ENCODE data around the gene C1orf122.

The C1orf122 gene

GRCh38 chr1:37807555-37808368 lies at the start of gene C1orf122, which contains the start of gene YRDC:
C1orf122 (plus strand) TSS chr1:37807790; CDS start chr1:37808405, 615 bp downstream.
YRDC (minus strand) TSS chr1:37808208; CDS start chr1:37808180, 28 bp downstream.
- no peak for TF ChIP-seq GATA3 (IDR thresholded peaks at IDR 0.05; ENCODE audit: low read depth, low read length)
- no peak for TF ChIP-seq GATA2 (IDR thresholded peaks at IDR 0.05; ENCODE audit: low read depth, low read length)

GRCh38 chr1:37759451-37759850 lies 48.1 kb upstream of the C1orf122 start:
- TF ChIP-seq GATA3 (IDR thresholded peaks at IDR 0.05; ENCODE audit: low read depth, low read length) (no peak), GATA2 (IDR thresholded peaks at IDR 0.05; ENCODE audit: low read depth, low read length) (no peak)

GRCh38 chr1:37761416-37762095 lies 46.0 kb upstream of the C1orf122 start:
- no peak for TF ChIP-seq GATA2 (IDR thresholded peaks at IDR 0.05; ENCODE audit: low read depth, low read length)
- TF ChIP-seq GATA3 (IDR thresholded peaks at IDR 0.05; ENCODE audit: low read depth, low read length) = no peak

GRCh38 chr1:37762516-37762915 lies 45.1 kb upstream of the C1orf122 start:
- TF ChIP-seq GATA2 (IDR thresholded peaks at IDR 0.05; ENCODE audit: low read depth, low read length) = no peak
- no peak for TF ChIP-seq GATA3 (IDR thresholded peaks at IDR 0.05; ENCODE audit: low read depth, low read length)

- no peak for TF ChIP-seq GATA3 (IDR thresholded peaks at IDR 0.05; ENCODE audit: low read depth, low read length)
- TF ChIP-seq GATA2 (IDR thresholded peaks at IDR 0.05; ENCODE audit: low read depth, low read length) = no peak
Observed at GRCh38 chr1:37763791-37764413, 43.7 kb upstream of the C1orf122 start.

- TF ChIP-seq GATA3 (IDR thresholded peaks at IDR 0.05; ENCODE audit: low read depth, low read length) = no peak
- TF ChIP-seq GATA2 (IDR thresholded peaks at IDR 0.05; ENCODE audit: low read depth, low read length) = no peak
Observed at GRCh38 chr1:37764414-37764825, 43.2 kb upstream of the C1orf122 start.

GRCh38 chr1:37764888-37765441 lies 42.6 kb upstream of the C1orf122 start, which contains the start of gene EPHA10:
EPHA10 (minus strand) TSS chr1:37765120; CDS start chr1:37765066, 54 bp downstream.
- TF ChIP-seq GATA3 (IDR thresholded peaks at IDR 0.05; ENCODE audit: low read depth, low read length) = no peak

- no peak for TF ChIP-seq GATA3 (IDR thresholded peaks at IDR 0.05; ENCODE audit: low read depth, low read length)
- no peak for TF ChIP-seq GATA2 (IDR thresholded peaks at IDR 0.05; ENCODE audit: low read depth, low read length)
Observed at GRCh38 chr1:37765916-37766664, 41.5 kb upstream of the C1orf122 start.

GRCh38 chr1:37767488-37767887 lies 40.1 kb upstream of the C1orf122 start:
- TF ChIP-seq GATA2 (IDR thresholded peaks at IDR 0.05; ENCODE audit: low read depth, low read length) (no peak), GATA3 (IDR thresholded peaks at IDR 0.05; ENCODE audit: low read depth, low read length) (no peak)

- TF ChIP-seq GATA3 (IDR thresholded peaks at IDR 0.05; ENCODE audit: low read depth, low read length) = no peak
- TF ChIP-seq GATA2 (IDR thresholded peaks at IDR 0.05; ENCODE audit: low read depth, low read length) = no peak
Observed at GRCh38 chr1:37776946-37777516, 30.6 kb upstream of the C1orf122 start.

GRCh38 chr1:37778654-37779053 lies 28.9 kb upstream of the C1orf122 start:
- TF ChIP-seq GATA2 (IDR thresholded peaks at IDR 0.05; ENCODE audit: low read depth, low read length) = no peak
- TF ChIP-seq GATA3 (IDR thresholded peaks at IDR 0.05; ENCODE audit: low read depth, low read length) = no peak

- TF ChIP-seq GATA3 (IDR thresholded peaks at IDR 0.05; ENCODE audit: low read depth, low read length) (no peak), GATA2 (IDR thresholded peaks at IDR 0.05; ENCODE audit: low read depth, low read length) (no peak)
Observed at GRCh38 chr1:37782491-37782890, 25.1 kb upstream of the C1orf122 start.
